Measurements from ENCODE around the gene CELF4.

CELF4 gene

GRCh38 chr18:37588289-37588688, 22.7 kb upstream of the CELF4 start:
- H4K20me1 ChIP-seq (ENCODE audit: low read depth, low read length): no peaks in the 10 kb centered on the region

GRCh38 chr18:37586656-37587225, 21.1 kb upstream of the CELF4 start:
- H3K27me3 ChIP-seq (ENCODE audit: low read length): no peaks in the 10 kb centered on the region
- no peaks in the 10 kb centered on the region for H3K9me3 ChIP-seq (ENCODE audit: insufficient read depth, low read length)
- H3F3A ChIP-seq (ENCODE audit: insufficient read depth): no peaks in the 10 kb centered on the region
- no peaks in the 10 kb centered on the region for H3K36me3 ChIP-seq (ENCODE audit: low read length)
- no peak for TF ChIP-seq EZH2phosphoT487 (conservative IDR thresholded peaks at IDR 0.05; ENCODE audit: low read length)
- TF ChIP-seq CTCF (IDR thresholded peaks at IDR 0.05; ENCODE audit: insufficient read depth, low read length, poor library complexity, severe bottlenecking): no peak
- no peaks in the 10 kb centered on the region for H3K79me2 ChIP-seq (ENCODE audit: insufficient read depth, low read length)
- no peak overlapping the region for H3K9ac ChIP-seq (ENCODE audit: low read length)
- no peaks in the 10 kb centered on the region for H3K9me2 ChIP-seq (replicated peaks; ENCODE audit: insufficient read depth, low read length)
- H2AFZ ChIP-seq (ENCODE audit: low read depth, low read length, severe bottlenecking): no peak overlapping the region
- no peak overlapping the region for H3K4me2 ChIP-seq (ENCODE audit: low read depth, low read length, poor library complexity, severe bottlenecking)
- no peaks in the 10 kb centered on the region for H4K20me1 ChIP-seq (ENCODE audit: low read depth, low read length)
- H3K27ac ChIP-seq (ENCODE audit: low read depth, low read length): no peak overlapping the region
- no peak overlapping the region for H3K4me3 ChIP-seq (ENCODE audit: insufficient read depth, low read length, poor library complexity, severe bottlenecking)

More at GRCh38 chr18:37588289-37588688, 22.7 kb upstream of the CELF4 start:
- no peaks in the 10 kb centered on the region for H3K9me2 ChIP-seq (replicated peaks; ENCODE audit: insufficient read depth, low read length)
- no peak overlapping the region for H2AFZ ChIP-seq (ENCODE audit: low read depth, low read length, severe bottlenecking)
- H3F3A ChIP-seq (ENCODE audit: insufficient read depth): no peaks in the 10 kb centered on the region
- no peak overlapping the region for H3K4me3 ChIP-seq (ENCODE audit: insufficient read depth, low read length, poor library complexity, severe bottlenecking)
- no peaks in the 10 kb centered on the region for H3K9me3 ChIP-seq (ENCODE audit: insufficient read depth, low read length)
- no peaks in the 10 kb centered on the region for H3K79me2 ChIP-seq (ENCODE audit: insufficient read depth, low read length)
- no peaks in the 10 kb centered on the region for H3K36me3 ChIP-seq (ENCODE audit: low read length)
- H3K4me2 ChIP-seq (ENCODE audit: low read depth, low read length, poor library complexity, severe bottlenecking): no peak overlapping the region
- H3K9ac ChIP-seq (ENCODE audit: low read length): no peak overlapping the region
- no peak for TF ChIP-seq CTCF (IDR thresholded peaks at IDR 0.05; ENCODE audit: insufficient read depth, low read length, poor library complexity, severe bottlenecking)
- TF ChIP-seq EZH2phosphoT487 (conservative IDR thresholded peaks at IDR 0.05; ENCODE audit: low read length): no peak
- H3K27ac ChIP-seq (ENCODE audit: low read depth, low read length): no peak overlapping the region
- no peaks in the 10 kb centered on the region for H3K27me3 ChIP-seq (ENCODE audit: low read length)

- no peaks in the 10 kb centered on the region for H3K79me2 ChIP-seq (ENCODE audit: insufficient read depth, low read length)
These were observed 19.5 kb upstream of the CELF4 start for GRCh38 chr18:37584952-37585695.

More at GRCh38 chr18:37584952-37585695, 19.5 kb upstream of the CELF4 start:
- no peaks in the 10 kb centered on the region for H3K36me3 ChIP-seq (ENCODE audit: low read length)
- no peak overlapping the region for H3K4me3 ChIP-seq (ENCODE audit: insufficient read depth, low read length, poor library complexity, severe bottlenecking)
- no peaks in the 10 kb centered on the region for H3K27me3 ChIP-seq (ENCODE audit: low read length)
- H3K9me3 ChIP-seq (ENCODE audit: insufficient read depth, low read length): no peaks in the 10 kb centered on the region
- no peaks in the 10 kb centered on the region for H4K20me1 ChIP-seq (ENCODE audit: low read depth, low read length)
- H3F3A ChIP-seq (ENCODE audit: insufficient read depth): no peaks in the 10 kb centered on the region
- no peak for TF ChIP-seq CTCF (IDR thresholded peaks at IDR 0.05; ENCODE audit: insufficient read depth, low read length, poor library complexity, severe bottlenecking)
- no peak for TF ChIP-seq EZH2phosphoT487 (conservative IDR thresholded peaks at IDR 0.05; ENCODE audit: low read length)
- no peak overlapping the region for H3K27ac ChIP-seq (ENCODE audit: low read depth, low read length)
- H3K9ac ChIP-seq (ENCODE audit: low read length): no peak overlapping the region
- H3K9me2 ChIP-seq (replicated peaks; ENCODE audit: insufficient read depth, low read length): no peaks in the 10 kb centered on the region
- H2AFZ ChIP-seq (ENCODE audit: low read depth, low read length, severe bottlenecking): no peak overlapping the region
- H3K4me2 ChIP-seq (ENCODE audit: low read depth, low read length, poor library complexity, severe bottlenecking): no peak overlapping the region
